HG03378 (cell line): ENCODE measurements around the gene NUDT22.

Experiments
- ATAC-seq: cut with Tn5 transposase; IDR thresholded peaks from one replicate; pipeline ENCODE4 v1.9.1; 2021; ENCODE audit warnings: mild to moderate bottlenecking, moderate library complexity; ENCODE audit not compliant: unreplicated experiment

NUDT22 gene

GRCh38 chr11:64206457-64207255 lies 19.4 kb upstream of the NUDT22 start, which contains the start of gene FERMT3:
Gene FERMT3 (plus strand): TSS chr11:64206721. CDS start chr11:64207365, 644 bp downstream.
- ATAC-seq = no peak

- peak; percentile 35 for ATAC-seq
These were observed 18.6 kb upstream of the NUDT22 start for GRCh38 chr11:64207256-64208085.

- ATAC-seq = no peak
These were observed 17.8 kb upstream of the NUDT22 start for GRCh38 chr11:64208086-64208795.

GRCh38 chr11:64208796-64209562 lies 17.1 kb upstream of the NUDT22 start:
- no peak for ATAC-seq

- no peak for ATAC-seq
These were observed 16.6 kb upstream of the NUDT22 start for GRCh38 chr11:64209563-64209843.

- ATAC-seq = no peak
These were observed 15.6 kb upstream of the NUDT22 start for GRCh38 chr11:64210301-64211020.

- no peak for ATAC-seq
These were observed 14.7 kb upstream of the NUDT22 start for GRCh38 chr11:64211181-64211872.

- no peak for ATAC-seq
These were observed 9.2 kb upstream of the NUDT22 start for GRCh38 chr11:64216879-64217278.

GRCh38 chr11:64218628-64219353 lies 7.3 kb upstream of the NUDT22 start:
- ATAC-seq = no peak

GRCh38 chr11:64219354-64219684 lies 6.8 kb upstream of the NUDT22 start:
- no peak for ATAC-seq

- ATAC-seq = no peak
These were observed 6.3 kb upstream of the NUDT22 start for GRCh38 chr11:64219755-64220154.

GRCh38 chr11:64220271-64220670 lies 5.8 kb upstream of the NUDT22 start:
- ATAC-seq = no peak

GRCh38 chr11:64220798-64221197 lies 5.3 kb upstream of the NUDT22 start:
- ATAC-seq = no peak

GRCh38 chr11:64222651-64223000 lies 3.4 kb upstream of the NUDT22 start:
- no peak for ATAC-seq

GRCh38 chr11:64223001-64223651 lies 2.9 kb upstream of the NUDT22 start:
- no peak for ATAC-seq

- ATAC-seq = no peak
These were observed 1.8 kb upstream of the NUDT22 start for GRCh38 chr11:64224151-64224890.

GRCh38 chr11:64224891-64225607 lies 1.0 kb upstream of the NUDT22 start:
- no peak for ATAC-seq
